ENCODE measurements around the gene MMP1.

The MMP1 gene

GRCh38 chr11:102802341-102802740 lies 4.4 kb upstream of the MMP1 start:
- DNase-seq = no peak

- no peak for DNase-seq
Measured at GRCh38 chr11:102800767-102801166, 2.8 kb upstream of the MMP1 start.

GRCh38 chr11:102799681-102800340 lies 1.9 kb upstream of the MMP1 start:
- DNase-seq = no peak

- DNase-seq = no peak
Measured at GRCh38 chr11:102794382-102794781, 3.6 kb downstream of the MMP1 start.

- DNase-seq = no peak
Measured at GRCh38 chr11:102793677-102794290, 4.2 kb downstream of the MMP1 start.

GRCh38 chr11:102792604-102793003 lies 5.4 kb downstream of the MMP1 start:
- DNase-seq = no peak

- no peak for DNase-seq
Measured at GRCh38 chr11:102791271-102792036, 6.5 kb downstream of the MMP1 start.

GRCh38 chr11:102788334-102788995 lies 9.5 kb downstream of the MMP1 start:
- no peak for DNase-seq

- no peak for DNase-seq
Measured at GRCh38 chr11:102784380-102784779, 13.6 kb downstream of the MMP1 start.

GRCh38 chr11:102783720-102784119 lies 14.2 kb downstream of the MMP1 start:
- no peak for DNase-seq

GRCh38 chr11:102783016-102783415 lies 14.9 kb downstream of the MMP1 start:
- DNase-seq = no peak

- DNase-seq = no peak
Measured at GRCh38 chr11:102781676-102782075, 16.3 kb downstream of the MMP1 start.

- DNase-seq = no peak
Measured at GRCh38 chr11:102780491-102780918, 17.5 kb downstream of the MMP1 start, which contains the start of gene MMP10. Gene MMP10 (minus strand): TSS chr11:102780628. CDS start chr11:102780591, 37 bp downstream.

- DNase-seq = no peak
Measured at GRCh38 chr11:102776454-102776853, 21.5 kb downstream of the MMP1 start.

GRCh38 chr11:102773386-102773785 lies 24.6 kb downstream of the MMP1 start:
- DNase-seq = no peak

- DNase-seq = no peak
Measured at GRCh38 chr11:102771351-102771750, 26.6 kb downstream of the MMP1 start.

- no peak for DNase-seq
Measured at GRCh38 chr11:102770191-102770590, 27.8 kb downstream of the MMP1 start.

GRCh38 chr11:102767800-102768199 lies 30.2 kb downstream of the MMP1 start:
- no peak for DNase-seq

- no peak for DNase-seq
Measured at GRCh38 chr11:102763440-102763839, 34.5 kb downstream of the MMP1 start.

GRCh38 chr11:102762361-102762767 lies 35.6 kb downstream of the MMP1 start:
- DNase-seq = no peak

- no peak for DNase-seq
Measured at GRCh38 chr11:102761646-102762238, 36.2 kb downstream of the MMP1 start.

GRCh38 chr11:102760344-102761035 lies 37.5 kb downstream of the MMP1 start:
- no peak for DNase-seq
